SK-N-SH (cell line): ENCODE data around the gene PIGX. TPM values are rescaled to one million over a fixed set of nuclear protein-coding genes. Genes with fewer than 3 reads are reported as not detected.
"Not testable (repeated sequence)": the region's sequence is repeated elsewhere in the genome, so short reads cannot be mapped to it uniquely, and the experiment has no call there.

Experiments used
- CTCF ChIA-PET: fragments of 300-600, 350-600 bp; formaldehyde crosslinking; extraction: SDS; loops from one replicate; lab custom pipeline; 2021; lab: Yijun Ruan, JAX
- POLR2A ChIA-PET: fragments of 350-600 bp; sonication (Branson Sonifier 250); formaldehyde crosslinking; extraction: SDS; loops from one replicate; lab custom pipeline; 2020; ENCODE audit warnings: antibody characterized with exemption, inconsistent platforms; lab: Yijun Ruan, JAX
- DNase-seq: peaks from one replicate; pipeline ENCODE4 v3.0.0; 2012
- H2AFZ ChIP-seq: fragments of 200-600 bp; sonication (generic); 2 replicates; pipeline ENCODE4 v1.8.1; 2016; ENCODE audit warnings: antibody characterized with exemption, mild to moderate bottlenecking, low read depth
- H3F3A ChIP-seq: fragments of 200-600 bp; sonication (generic); replicated peaks from 2 replicates; pipeline ENCODE3; 2016; ENCODE audit warnings: antibody characterized with exemption, mild to moderate bottlenecking; ENCODE audit not compliant: insufficient read depth
- H3K27ac ChIP-seq, 2 experiments: fragments of 200-500 bp in 1 of 2; fragments of 200-600 bp in 1 of 2; sonication (Bioruptor generic) in 1 of 2; sonication (generic), shearing (Covaris generic) in 1 of 2; 2 replicates each; pipeline versions ENCODE4 v1.5.1 to v1.6.1; 2014 to 2016; ENCODE audit warnings: low read depth in 2 of 2, inconsistent platforms in 1 of 2, low read length in 1 of 2, mild to moderate bottlenecking in 1 of 2, mixed read lengths in 1 of 2
- H3K27me3 ChIP-seq: fragments of 200-600 bp; sonication (generic), shearing (Covaris generic); 2 replicates; pipeline ENCODE4 v1.6.1; 2016; ENCODE audit warnings: mixed run types; ENCODE audit not compliant: insufficient read depth
- H3K36me3 ChIP-seq, 2 experiments: fragments of 200-500 bp in 1 of 2; fragments of 200-600 bp in 1 of 2; sonication (Bioruptor generic) in 1 of 2; sonication (generic) in 1 of 2; replicated peaks in 1 of 2; 2 replicates each; pipeline versions ENCODE3 to v1.5.1; 2014 to 2016; ENCODE audit warnings: low read length in 1 of 2, mild to moderate bottlenecking in 1 of 2; ENCODE audit not compliant: insufficient read depth in 2 of 2, control insufficient read depth in 1 of 2
- H3K4me1 ChIP-seq, 2 experiments: fragments of 200-500 bp in 1 of 2; fragments of 200-600 bp in 1 of 2; sonication (Bioruptor generic) in 1 of 2; sonication (generic), shearing (Covaris generic) in 1 of 2; 2 replicates each; pipeline versions ENCODE4 v1.5.1 to v1.6.1; 2014 to 2016; ENCODE audit warnings: low read depth in 1 of 2, low read length in 1 of 2, mixed run types in 1 of 2; ENCODE audit not compliant: insufficient read depth in 2 of 2, control insufficient read depth in 1 of 2
- H3K4me2 ChIP-seq: fragments of 200-600 bp; sonication (generic), shearing (Covaris generic); 2 replicates; pipeline ENCODE4 v1.6.1; 2017; ENCODE audit warnings: mixed run types
- H3K4me3 ChIP-seq, 2 experiments: fragments of 200-500 bp in 1 of 2; fragments of 200-600 bp in 1 of 2; sonication (Bioruptor generic) in 1 of 2; sonication (generic), shearing (Covaris generic) in 1 of 2; 2 replicates each; pipeline versions ENCODE4 v1.5.1 to v1.8.1; 2014 to 2016; ENCODE audit warnings: low read depth in 2 of 2, inconsistent platforms in 1 of 2, low read length in 1 of 2, mild to moderate bottlenecking in 1 of 2, mixed read lengths in 1 of 2, moderate library complexity in 1 of 2
- H3K79me2 ChIP-seq: fragments of 200-600 bp; sonication (generic); 2 replicates; pipeline ENCODE4 v1.8.1; 2017; ENCODE audit warnings: mild to moderate bottlenecking; ENCODE audit not compliant: insufficient read depth
- H3K9ac ChIP-seq: fragments of 200-600 bp; sonication (generic); 2 replicates; pipeline ENCODE4 v1.6.1; 2017; ENCODE audit warnings: mixed run types
- H3K9me2 ChIP-seq: fragments of 200-600 bp; sonication (generic); 2 replicates; pipeline ENCODE4 v1.6.1; 2017; ENCODE audit warnings: mixed run types
- H3K9me3 ChIP-seq: fragments of 200-600 bp; sonication (generic); 2 replicates; pipeline ENCODE4 v1.6.1; 2017; ENCODE audit warnings: mixed run types, mild to moderate bottlenecking, moderate library complexity
- H4K20me1 ChIP-seq: fragments of 200-600 bp; sonication (generic); 2 replicates; pipeline ENCODE4 v1.6.1; 2017; ENCODE audit warnings: mild to moderate bottlenecking, mixed run types; ENCODE audit not compliant: insufficient read depth
- CHD2 ChIP-seq: fragments of 150-350 bp; IDR thresholded peaks from 2 replicates; pipeline ENCODE4 v1.6.1; 2018; ENCODE audit warnings: low read length; ENCODE audit not compliant: partially characterized antibody
- ELF1 ChIP-seq: IDR thresholded peaks from 2 replicates; pipeline ENCODE4 v1.4.0; 2012
- EZH2phosphoT487 ChIP-seq: fragments of 200-600 bp; sonication (generic); IDR thresholded peaks from 2 replicates; pipeline ENCODE4 v1.6.1; 2017; ENCODE audit warnings: low read depth, mixed run types, mild to moderate bottlenecking, antibody characterized with exemption, moderate library complexity, borderline replicate concordance
- FOSL2 ChIP-seq: IDR thresholded peaks from 2 replicates; pipeline ENCODE4 v1.4.0; 2012; ENCODE audit warnings: low read depth, mild to moderate bottlenecking, moderate library complexity, borderline replicate concordance
- MAX ChIP-seq: IDR thresholded peaks from 2 replicates; pipeline ENCODE4 v1.4.0; 2012; ENCODE audit warnings: low read depth
- RAD21 ChIP-seq: IDR thresholded peaks from 2 replicates; pipeline ENCODE4 v1.6.1; 2012; ENCODE audit warnings: mild to moderate bottlenecking, low read length
- SIN3A ChIP-seq: IDR thresholded peaks from 2 replicates; pipeline ENCODE4 v1.6.1; 2012; ENCODE audit warnings: low read depth, mild to moderate bottlenecking, low read length, moderate library complexity, borderline replicate concordance
- SMC3 ChIP-seq: IDR thresholded peaks from 2 replicates; pipeline ENCODE4 v1.6.1; 2012; ENCODE audit warnings: low read depth, low read length, improper control_type of control experiment
- TCF12 ChIP-seq: IDR thresholded peaks from 2 replicates; pipeline ENCODE4 v1.4.0; 2012
- YY1 ChIP-seq: IDR thresholded peaks from 2 replicates; pipeline ENCODE4 v1.4.0; 2012; ENCODE audit warnings: low read depth, mild to moderate bottlenecking
- WGBS: methylation state at CpG from one replicate; pipeline ENCODE4 v1.1.6; 2017; ENCODE audit warnings: low lambda C conversion rate; 5-methylcytosine and 5-hydroxymethylcytosine counted together
- polyA plus RNA-seq, 3 experiments: library from polyadenylated mRNA; depleted of rRNA; stranded (reverse); fragments of >200 nt; gene quantifications; 2 replicates each; pipeline ENCODE4 v1.2.3, GENCODE V29; 2012

PIGX gene
- polyA plus RNA-seq, 1 of the 3 experiments (the other 2 are of a cell fraction): 15.5 TPM

- TF ChIP-seq MAX (peak; percentile 64; the same call in 1 of the 2 replicates), SIN3A (peak; percentile 44; the same call in 1 of the 2 replicates), RAD21 (no peak)
These were observed 27.7 kb downstream of the PIGX start, which contains the start of gene PAK2 (continued) for GRCh38 chr3:196739671-196740480.

- peak overlapping the region; percentile 76 to 87 for H3K4me3 ChIP-seq
- WGBS: 2% methylated on average over 30 of the region's 30 CpGs
- H3K27ac ChIP-seq: peak overlapping the region; percentile 88 to 93
- POLR2A ChIA-PET: interaction anchor here (0.8 to 2.0 kb wide), 4 partner anchors 10 to 201 kb away, joined by 3 to 9 read pairs (median 6); partner anchors contain the start of genes NCBP2 and SENP5
- peak; percentile 57 for DNase-seq
- peak overlapping the region; percentile 94 for H3K9ac ChIP-seq
- H3K27me3 ChIP-seq: no peaks in the 10 kb centered on the region
- H4K20me1 ChIP-seq: peaks cover 42% of the 10 kb centered on the region
- peaks cover 0 to 2% of the 10 kb centered on the region in 2 experiments; a peak in 2 of 4 replicates for H3K4me1 ChIP-seq
- CTCF ChIA-PET: interaction anchor here (0.9 to 1.8 kb wide), 4 partner anchors 53 to 488 kb away, joined by 3 to 4 read pairs (median 4); no protein-coding TSS in a partner anchor
- peaks cover 11% of the 10 kb centered on the region for H3F3A ChIP-seq
- peak overlapping the region; percentile 73 for H3K4me2 ChIP-seq
- H3K36me3 ChIP-seq: peaks cover 0 to 12% of the 10 kb centered on the region in 2 experiments
- H3K79me2 ChIP-seq: peaks cover 59% of the 10 kb centered on the region
- TF ChIP-seq MAX (peak; percentile 11), YY1 (no peak)
- peaks cover 5% of the 10 kb centered on the region; the same call in 1 of the 2 replicates for H3K9me3 ChIP-seq
- peak overlapping the region; percentile 78 for H2AFZ ChIP-seq
- H3K9me2 ChIP-seq: no peaks in the 10 kb centered on the region
These were observed 28.5 kb downstream of the PIGX start for GRCh38 chr3:196740481-196741248.

- POLR2A ChIA-PET: interaction anchor here (1.6 to 2.0 kb wide), 2 partner anchors 126 to 201 kb away, joined by 6 to 9 read pairs; partner anchors contain the start of genes NCBP2 and SENP5
- H3K36me3 ChIP-seq: peaks cover 3 to 12% of the 10 kb centered on the region in 2 experiments
- CTCF ChIA-PET: interaction anchor here (0.9 to 1.8 kb wide), 3 partner anchors 53 to 488 kb away, joined by 3 to 4 read pairs (median 4); no protein-coding TSS in a partner anchor
These were observed 29.2 kb downstream of the PIGX start for GRCh38 chr3:196741249-196741889.

GRCh38 chr3:196743569-196743968 is 31.4 kb downstream of the PIGX start:
- H3K9me2 ChIP-seq, POLR2A ChIA-PET, CTCF ChIA-PET, H2AFZ ChIP-seq, DNase-seq, H3K4me3 ChIP-seq, H3K4me1 ChIP-seq, H3K9ac ChIP-seq, H3K4me2 ChIP-seq, H3K27me3 ChIP-seq, H3K27ac ChIP-seq: not testable (repeated sequence)
- peaks cover 17% of the 10 kb centered on the region for H3F3A ChIP-seq
- H3K79me2 ChIP-seq: peaks cover 88% of the 10 kb centered on the region
- H3K9me3 ChIP-seq: peaks cover 11% of the 10 kb centered on the region
- H4K20me1 ChIP-seq: peaks cover 62% of the 10 kb centered on the region
- H3K36me3 ChIP-seq: peaks cover 8 to 22% of the 10 kb centered on the region in 2 experiments
- 96% methylated on average over 10 of the region's 10 CpGs for WGBS

More at GRCh38 chr3:196741249-196741889, 29.2 kb downstream of the PIGX start:
- Histone ChIP-seq H3K4me3 (peak overlapping the region; percentile 76 to 87), H3K79me2 (peaks cover 66% of the 10 kb centered on the region), H3K4me1 (peaks cover 0 to 2% of the 10 kb centered on the region in 2 experiments; a peak in 2 of 4 replicates), H3K9ac (peak overlapping the region; percentile 94), H3K27ac (peak overlapping the region; percentile 88 to 93), H3K9me3 (peaks cover 5% of the 10 kb centered on the region; the same call in 1 of the 2 replicates), H4K20me1 (peaks cover 48% of the 10 kb centered on the region), H3K9me2 (no peaks in the 10 kb centered on the region), H3K27me3 (no peaks in the 10 kb centered on the region), H3K4me2 (peak overlapping the region; percentile 73), H2AFZ (no peak overlapping the region), H3F3A (peaks cover 8% of the 10 kb centered on the region)
- no peak for TF ChIP-seq CHD2
- TF ChIP-seq FOSL2: no peak
- TF ChIP-seq ELF1: no peak
- TF ChIP-seq EZH2phosphoT487: no peak
- no peak for TF ChIP-seq TCF12
- TF ChIP-seq SMC3: no peak
- DNase-seq: no peak
- WGBS: 48% methylated on average over 5 of the region's 5 CpGs
